RCC 7860 (cell line): Measurements from ENCODE around the gene DAZ1.
"Not testable (repeated sequence)": the region's sequence is repeated elsewhere in the genome, so short reads cannot be mapped to it uniquely, and the experiment has no call there.

ENCODE experiments used
- DNase-seq: peaks from one replicate; pipeline ENCODE4 v3.0.0-alpha.2; 2015; ENCODE audit warnings: low spot score
- FAIRE-seq: peaks from 2 replicates; lab custom pipeline; 2012; peaks lifted over from hg19 to GRCh38; lab: Jason Lieb, UNC

The DAZ1 gene, protein sequence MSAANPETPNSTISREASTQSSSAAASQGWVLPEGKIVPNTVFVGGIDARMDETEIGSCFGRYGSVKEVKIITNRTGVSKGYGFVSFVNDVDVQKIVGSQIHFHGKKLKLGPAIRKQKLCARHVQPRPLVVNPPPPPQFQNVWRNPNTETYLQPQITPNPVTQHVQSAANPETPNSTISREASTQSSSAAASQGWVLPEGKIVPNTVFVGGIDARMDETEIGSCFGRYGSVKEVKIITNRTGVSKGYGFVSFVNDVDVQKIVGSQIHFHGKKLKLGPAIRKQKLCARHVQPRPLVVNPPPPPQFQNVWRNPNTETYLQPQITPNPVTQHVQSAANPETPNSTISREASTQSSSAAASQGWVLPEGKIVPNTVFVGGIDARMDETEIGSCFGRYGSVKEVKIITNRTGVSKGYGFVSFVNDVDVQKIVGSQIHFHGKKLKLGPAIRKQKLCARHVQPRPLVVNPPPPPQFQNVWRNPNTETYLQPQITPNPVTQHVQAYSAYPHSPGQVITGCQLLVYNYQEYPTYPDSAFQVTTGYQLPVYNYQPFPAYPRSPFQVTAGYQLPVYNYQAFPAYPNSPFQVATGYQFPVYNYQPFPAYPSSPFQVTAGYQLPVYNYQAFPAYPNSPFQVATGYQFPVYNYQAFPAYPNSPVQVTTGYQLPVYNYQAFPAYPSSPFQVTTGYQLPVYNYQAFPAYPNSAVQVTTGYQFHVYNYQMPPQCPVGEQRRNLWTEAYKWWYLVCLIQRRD

DNA sequence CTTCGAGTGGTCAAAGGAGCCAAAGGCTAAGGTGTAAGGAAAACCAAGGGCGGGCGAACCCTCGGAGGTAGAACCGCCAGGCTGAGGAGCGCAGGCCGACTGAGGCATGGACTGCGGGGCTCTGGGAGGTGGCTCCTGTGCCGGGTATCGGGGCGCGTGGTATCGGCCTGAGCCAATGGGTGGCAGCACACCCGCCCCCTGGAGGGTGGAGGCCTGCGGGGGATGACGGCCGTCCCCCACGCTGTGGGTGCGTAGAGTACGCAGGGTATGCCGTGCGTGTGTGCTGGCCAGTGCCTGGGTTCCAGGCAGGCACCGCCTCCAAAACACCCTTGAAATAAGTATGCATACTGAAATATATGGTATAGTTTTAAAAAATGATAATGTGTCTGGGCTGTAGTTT is at the start of gene DAZ1:
Gene DAZ1, minus strand, starts transcription at position 101 of the 400 bp plus-strand sequence. CDS start 208 bp downstream, outside the sequence.
- FAIRE-seq, DNase-seq: not testable (repeated sequence)

DNA sequence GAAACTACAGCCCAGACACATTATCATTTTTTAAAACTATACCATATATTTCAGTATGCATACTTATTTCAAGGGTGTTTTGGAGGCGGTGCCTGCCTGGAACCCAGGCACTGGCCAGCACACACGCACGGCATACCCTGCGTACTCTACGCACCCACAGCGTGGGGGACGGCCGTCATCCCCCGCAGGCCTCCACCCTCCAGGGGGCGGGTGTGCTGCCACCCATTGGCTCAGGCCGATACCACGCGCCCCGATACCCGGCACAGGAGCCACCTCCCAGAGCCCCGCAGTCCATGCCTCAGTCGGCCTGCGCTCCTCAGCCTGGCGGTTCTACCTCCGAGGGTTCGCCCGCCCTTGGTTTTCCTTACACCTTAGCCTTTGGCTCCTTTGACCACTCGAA is 20.4 kb upstream of the DAZ1 start, which contains the start of gene DAZ2:
Gene DAZ2, plus strand, starts transcription at position 301 of the 400 bp plus-strand sequence. CDS start 208 bp downstream, outside the sequence.
- DNase-seq, FAIRE-seq: not testable (repeated sequence)

DNA sequence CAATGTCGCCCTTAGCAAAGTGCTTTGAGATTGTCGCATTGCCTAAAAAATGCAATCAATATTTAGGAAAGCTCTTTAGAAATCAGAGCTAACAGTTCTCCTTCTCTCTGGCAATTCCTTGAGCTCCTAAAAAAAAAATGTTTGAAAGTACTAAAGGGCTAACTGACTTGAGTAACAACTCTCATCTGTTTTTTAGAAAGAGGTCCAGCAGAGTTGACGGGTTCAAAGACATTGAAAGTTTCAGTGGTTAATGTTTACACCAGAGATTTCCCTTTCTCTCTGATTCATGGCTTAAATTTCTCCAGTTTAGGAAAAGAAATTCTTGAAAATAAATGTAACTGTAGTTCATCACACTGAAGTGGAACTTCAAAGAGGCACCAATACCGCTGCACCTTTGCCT is 11.9 kb upstream of the DAZ1 start:
- DNase-seq: not testable (repeated sequence)
- peak; percentile 95 for FAIRE-seq

DNA sequence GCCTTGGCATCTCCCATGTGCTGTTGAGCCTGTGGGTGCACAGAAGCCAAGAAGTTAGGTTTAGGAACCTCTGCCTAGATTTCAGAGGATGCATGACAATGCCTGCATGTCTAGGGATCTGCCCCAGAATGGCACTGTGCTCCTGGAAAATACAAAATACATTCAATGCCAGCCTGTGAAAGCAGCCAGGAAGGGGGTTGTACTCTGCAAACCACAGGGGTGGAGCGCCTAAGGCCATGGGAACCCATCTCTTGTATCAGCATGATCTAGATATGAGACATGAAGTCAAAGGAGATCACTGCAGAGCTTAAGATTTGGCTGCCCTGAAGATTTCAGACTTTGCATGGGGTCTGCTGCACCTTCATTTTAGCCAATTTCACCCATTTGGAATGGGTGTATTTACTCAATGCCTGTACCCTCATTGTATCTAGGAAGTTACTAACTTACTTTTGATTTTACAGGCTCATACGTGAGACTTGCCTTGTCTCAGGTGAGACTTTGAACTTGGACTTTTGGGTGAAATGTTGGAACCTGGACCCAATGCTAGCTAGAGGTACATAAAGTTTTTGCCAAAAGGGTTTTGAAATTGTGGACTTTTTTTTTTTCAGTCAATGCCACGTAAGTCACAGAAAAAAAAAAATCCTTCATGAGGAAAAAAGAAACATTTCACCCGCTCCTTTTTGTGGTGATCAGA is 11.1 kb upstream of the DAZ1 start:
- not testable (repeated sequence) for DNase-seq, FAIRE-seq

DNA sequence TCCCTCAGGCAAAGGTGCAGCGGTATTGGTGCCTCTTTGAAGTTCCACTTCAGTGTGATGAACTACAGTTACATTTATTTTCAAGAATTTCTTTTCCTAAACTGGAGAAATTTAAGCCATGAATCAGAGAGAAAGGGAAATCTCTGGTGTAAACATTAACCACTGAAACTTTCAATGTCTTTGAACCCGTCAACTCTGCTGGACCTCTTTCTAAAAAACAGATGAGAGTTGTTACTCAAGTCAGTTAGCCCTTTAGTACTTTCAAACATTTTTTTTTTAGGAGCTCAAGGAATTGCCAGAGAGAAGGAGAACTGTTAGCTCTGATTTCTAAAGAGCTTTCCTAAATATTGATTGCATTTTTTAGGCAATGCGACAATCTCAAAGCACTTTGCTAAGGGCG is 8.6 kb upstream of the DAZ1 start:
- peak; percentile 97 for FAIRE-seq
- DNase-seq: not testable (repeated sequence)
